Heart right ventricle (tissue), 16 donors: Measurements from ENCODE around the gene ABHD4. TPM values are rescaled to one million over a fixed set of nuclear protein-coding genes. Genes with fewer than 3 reads are reported as not detected.

Experiments
- ATAC-seq, 8 donors: fragments of 200-7000 bp; cut with Tn5 transposase; one replicate each; pipeline ENCODE4 v1.9.1; 2020; ENCODE audit warnings: mild to moderate bottlenecking in 8 of 8, moderate library complexity in 8 of 8, moderate number of reproducible peaks in 1 of 8
- DNase-seq, 2 donors: peaks; one replicate each; pipeline ENCODE4 v3.0.0-alpha.2; 2020
- H3K27ac ChIP-seq, 10 donors: fragments of 200-600 bp; sonication (generic) in 2 of 10; one replicate each; pipeline versions ENCODE4 v1.5.0 to v1.8.0; 2020 to 2022; ENCODE audit warnings: mild to moderate bottlenecking in 3 of 10
- H3K27me3 ChIP-seq, 7 donors: fragments of 200-600 bp; one replicate each; pipeline ENCODE4 v1.8.0; 2021 to 2022; ENCODE audit warnings: mild to moderate bottlenecking in 2 of 7
- H3K36me3 ChIP-seq, 9 donors: fragments of 200-600 bp; sonication (generic) in 1 of 9; one replicate each; pipeline versions ENCODE4 v1.5.0 to v1.8.0; 2020 to 2022; ENCODE audit warnings: mild to moderate bottlenecking in 2 of 9
- H3K4me1 ChIP-seq, 9 donors: fragments of 200-600 bp; sonication (generic) in 1 of 9; one replicate each; pipeline versions ENCODE4 v1.5.0 to v1.8.0; 2020 to 2022; ENCODE audit warnings: mild to moderate bottlenecking in 4 of 9
- H3K4me3 ChIP-seq, 10 donors: fragments of 200-600 bp; sonication (generic) in 2 of 10; one replicate each; pipeline versions ENCODE4 v1.5.0 to v1.8.0; 2020 to 2022; ENCODE audit warnings: mild to moderate bottlenecking in 7 of 10, moderate library complexity in 2 of 10
- H3K9me3 ChIP-seq, 11 donors: fragments of 200-600 bp in 10 of 11; sonication (generic) in 2 of 11; one replicate each; pipeline versions ENCODE4 v1.5.0 to v1.8.0; 2013 to 2022; ENCODE audit warnings: mild to moderate bottlenecking in 2 of 11, control low read depth in 1 of 11, moderate library complexity in 1 of 11
- WGBS, 2 donors: extraction: QIAGEN DNeasy Blood & Tissue Kit; methylation state at CpG; one replicate each; pipeline ENCODE4 v1.1.7; 2013; ENCODE audit warnings: inconsistent platforms in 1 of 2; 5-methylcytosine and 5-hydroxymethylcytosine counted together
- intact Hi-C, 10 donors: fragments of 100-400 bp; cut with DNase I; formaldehyde crosslinking; loops; one replicate each; pipeline versions ENCODE4 v1.11.1 to v1.14.2; 2022
- polyA plus RNA-seq, 2 donors: library from polyadenylated mRNA; stranded (reverse); fragments of 200-250 nt; gene quantifications; one replicate each; pipeline ENCODE4 v1.2.3, GENCODE V29; 2013
- total RNA-seq, 10 donors: library from RNA; stranded (reverse); fragmentation: NEBNext Ultra II Directional in 3 of 10; extraction: Animal tissue kit (Norgen Biotek cat#: 25700) in 3 of 10; gene quantifications; one replicate each; pipeline versions ENCODE4 v1.2.1 to v1.2.4, GENCODE V29; 2021 to 2023
- TF ChIP-seq, protein P1 (sequence below), 9 donors: fragments of 200-600 bp; sonication (generic) in 2 of 9; IDR thresholded peaks; one replicate each; pipeline versions ENCODE4 v1.5.0 to v1.8.0; 2021 to 2022; ENCODE audit warnings: antibody characterized with exemption in 9 of 9, mild to moderate bottlenecking in 5 of 9, moderate library complexity in 1 of 9
- donor health status: Arrhythmogenic right ventricular cardiomyopathy.
- donor health status: ischemic (EF 13 %, LVEDD 7.1; RV severe dilation, severe dysfunction).
- donor health status: healthy with polysubstance abuse.
- donor health status: DM: no; HTN: yes; CAD: no.
- donor health status: DM: no; HTN: no; CAD: no.
- donor health status: ischemic (EF 25% LVEDD 6.9; RV normal size, moderate dysfunction).
- donor health status: ischemic (EF 25% LVEDD 5.7; RV mildly dilated, moderate dysfunction).
- donor health status: healthy.
- donor health status: DM: yes; HTN: yes; CAD: no.
- donor health status: Ischemic cardiomyopathy.
- donor health status: ischemic (EF 35%, LVEDD 5.7; RV mildly dilated, moderate dysfunction).
- donor health status: nonischemic (EF 11% LVEDD 7.7; RV severe dilation, severe dysfunction).
- donor health status: DM: yes; HTN: yes; CAD: no.
- donor health status: PGD.
- donor health status: ischemic (EF 29% LVEDD 5.4; RV normal size, mild dysfunction).
- donor health status: nonischemic (EF 23%, LVEDD 6.1; RV moderate dilation, normal function).

Gene ABHD4
- total and polyA plus RNA-seq, 12 donors, result 13.7 to 35.7 (median 20.8) TPM

- Histone ChIP-seq H3K27ac (no peak overlapping the region), H3K27me3 (no peaks in the 10 kb centered on the region), H3K4me3 (no peak overlapping the region), H3K9me3 (no peaks in the 10 kb centered on the region), H3K4me1 (peaks cover 0 to 26% (median 21%) of the 10 kb centered on the region in 9 donors), H3K36me3 (peaks cover 0 to 40% (median 37%) of the 10 kb centered on the region in 9 donors)
- no peak for ATAC-seq
- no peak for DNase-seq
- intact Hi-C loops, result no loop called here
- TF ChIP-seq, protein P1, sequence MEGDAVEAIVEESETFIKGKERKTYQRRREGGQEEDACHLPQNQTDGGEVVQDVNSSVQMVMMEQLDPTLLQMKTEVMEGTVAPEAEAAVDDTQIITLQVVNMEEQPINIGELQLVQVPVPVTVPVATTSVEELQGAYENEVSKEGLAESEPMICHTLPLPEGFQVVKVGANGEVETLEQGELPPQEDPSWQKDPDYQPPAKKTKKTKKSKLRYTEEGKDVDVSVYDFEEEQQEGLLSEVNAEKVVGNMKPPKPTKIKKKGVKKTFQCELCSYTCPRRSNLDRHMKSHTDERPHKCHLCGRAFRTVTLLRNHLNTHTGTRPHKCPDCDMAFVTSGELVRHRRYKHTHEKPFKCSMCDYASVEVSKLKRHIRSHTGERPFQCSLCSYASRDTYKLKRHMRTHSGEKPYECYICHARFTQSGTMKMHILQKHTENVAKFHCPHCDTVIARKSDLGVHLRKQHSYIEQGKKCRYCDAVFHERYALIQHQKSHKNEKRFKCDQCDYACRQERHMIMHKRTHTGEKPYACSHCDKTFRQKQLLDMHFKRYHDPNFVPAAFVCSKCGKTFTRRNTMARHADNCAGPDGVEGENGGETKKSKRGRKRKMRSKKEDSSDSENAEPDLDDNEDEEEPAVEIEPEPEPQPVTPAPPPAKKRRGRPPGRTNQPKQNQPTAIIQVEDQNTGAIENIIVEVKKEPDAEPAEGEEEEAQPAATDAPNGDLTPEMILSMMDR (IDR thresholded peaks at IDR 0.05), result no peak
Measured at GRCh38 chr14:22600027-22600426, 1.9 kb downstream of the ABHD4 start.

- TF ChIP-seq, protein P1 (IDR thresholded peaks at IDR 0.05), result no peak
- intact Hi-C loops, result no loop called here
- WGBS, 2 donors, result 92 to 97% methylated on average over 2 of the region's 2 CpGs
Measured at GRCh38 chr14:22601456-22601855, 3.4 kb downstream of the ABHD4 start.

GRCh38 chr14:22601996-22602395 lies 3.9 kb downstream of the ABHD4 start:
- intact Hi-C loops, result no loop called here
- 85 to 93% methylated on average over 5 of the region's 5 CpGs for WGBS, 2 donors

More at GRCh38 chr14:22601456-22601855, 3.4 kb downstream of the ABHD4 start:
- no peak for DNase-seq
- Histone ChIP-seq H3K9me3 (no peaks in the 10 kb centered on the region), H3K36me3 (peaks cover 0 to 54% (median 51%) of the 10 kb centered on the region in 9 donors), H3K27me3 (no peaks in the 10 kb centered on the region), H3K27ac (no peak overlapping the region), H3K4me1 (peaks cover 0 to 26% (median 21%) of the 10 kb centered on the region in 9 donors), H3K4me3 (no peak overlapping the region)
- no peak for ATAC-seq

GRCh38 chr14:22602862-22603261 lies 4.8 kb downstream of the ABHD4 start:
- H3K27ac ChIP-seq, result no peak overlapping the region
- H3K9me3 ChIP-seq, result no peaks in the 10 kb centered on the region
- no peak for ATAC-seq
- peaks cover 0 to 68% (median 58%) of the 10 kb centered on the region in 9 donors for H3K36me3 ChIP-seq
- no peak overlapping the region for H3K4me3 ChIP-seq
- TF ChIP-seq, protein P1 (IDR thresholded peaks at IDR 0.05), result no peak
- DNase-seq, result no peak
- H3K27me3 ChIP-seq, result no peaks in the 10 kb centered on the region
- H3K4me1 ChIP-seq, result peaks cover 0 to 22% (median 19%) of the 10 kb centered on the region in 9 donors
- intact Hi-C loops, result no loop called here

More at GRCh38 chr14:22601996-22602395, 3.9 kb downstream of the ABHD4 start:
- H3K27me3 ChIP-seq, result no peaks in the 10 kb centered on the region
- no peaks in the 10 kb centered on the region for H3K9me3 ChIP-seq
- no peak overlapping the region for H3K4me3 ChIP-seq
- no peak overlapping the region for H3K27ac ChIP-seq
- DNase-seq (no peak), ATAC-seq (no peak)
- TF ChIP-seq, protein P1 (IDR thresholded peaks at IDR 0.05), result no peak
- H3K36me3 ChIP-seq, result peaks cover 0 to 59% (median 52%) of the 10 kb centered on the region in 9 donors
- H3K4me1 ChIP-seq, result peaks cover 0 to 26% (median 21%) of the 10 kb centered on the region in 9 donors
